Stimulated activated CD4-positive, alpha-beta T cell treated with anti-CD3 and anti-CD28 coated beads, TNF-alpha, amount 100 ng/mL, for 4 hours (primary cell): ENCODE results near the gene SERINC5.

Experiments
- DNase-seq, 3 experiments: peaks; one replicate each; pipeline ENCODE4 v3.0.0-alpha.2; 2020; ENCODE audit warnings: low read depth in 3 of 3

SERINC5 gene

DNA sequence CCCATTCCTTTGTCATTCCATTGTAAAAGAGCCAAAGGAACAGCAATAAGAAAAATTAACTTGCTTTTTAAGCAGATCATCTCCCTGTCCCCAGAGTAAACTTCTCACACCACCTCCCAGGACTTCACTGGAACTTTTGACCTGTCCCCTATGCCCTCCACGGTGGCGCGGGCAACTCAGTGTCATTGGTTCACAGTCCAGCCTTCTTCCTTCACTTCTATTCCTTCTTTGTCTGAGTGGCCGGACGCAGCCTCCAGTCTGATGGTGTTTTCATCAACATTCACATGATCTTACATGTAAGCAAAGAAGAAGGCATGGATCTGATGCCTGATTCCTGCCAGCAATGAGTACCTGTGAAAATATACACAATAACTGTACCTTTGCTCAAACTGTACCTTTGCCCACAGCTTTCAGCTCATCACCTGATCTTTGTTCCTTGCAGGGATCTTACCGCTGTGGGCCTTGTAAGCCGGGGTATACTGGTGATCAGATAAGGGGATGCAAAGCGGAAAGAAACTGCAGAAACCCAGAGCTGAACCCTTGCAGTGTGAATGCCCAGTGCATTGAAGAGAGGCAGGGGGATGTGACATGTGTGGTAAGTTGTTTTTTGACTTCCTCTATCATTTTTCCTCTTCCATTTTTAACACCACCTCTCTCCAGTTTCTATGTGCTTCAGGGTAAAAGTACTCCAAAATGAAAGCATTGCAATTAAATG is 188.2 kb downstream of the SERINC5 start:
- no peak for DNase-seq

GRCh38 chr5:80067016-80067415 is 188.8 kb downstream of the SERINC5 start:
- no peak for DNase-seq

DNA sequence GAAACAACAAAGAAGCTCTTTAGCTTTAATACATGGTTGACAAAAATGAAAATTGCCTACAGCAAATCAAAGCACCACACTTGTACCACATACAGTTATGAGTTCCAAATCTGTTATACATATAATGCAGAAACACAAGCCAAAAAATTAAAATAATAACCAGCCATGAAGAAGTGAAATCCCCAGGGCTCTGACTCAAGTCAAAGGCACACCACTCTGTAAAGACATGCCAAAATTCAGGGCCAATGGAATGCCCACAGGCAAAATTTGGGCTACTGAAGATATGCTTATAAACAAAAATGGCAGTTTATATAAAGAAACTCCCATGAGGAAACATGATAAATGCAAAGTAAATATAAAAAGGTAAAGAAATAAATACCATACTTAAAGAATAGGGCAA is 191.7 kb downstream of the SERINC5 start:
- no peak for DNase-seq
